RKO (cell line): ENCODE data around the gene HMG20B.
A peak's percentile ranks its signal among the peaks of the same experiment; 100 is the strongest.

Experiments used
- DNase-seq: peaks from one replicate; pipeline ENCODE4 v3.0.0-alpha.2; 2016; ENCODE audit warnings: low spot score

HMG20B gene

GRCh38 chr19:3620817-3621547 lies 48.2 kb downstream of the HMG20B start:
- DNase-seq: no peak

GRCh38 chr19:3621689-3622088 lies 48.9 kb downstream of the HMG20B start:
- DNase-seq: no peak

- DNase-seq: no peak
These were observed 49.5 kb downstream of the HMG20B start for GRCh38 chr19:3622224-3622623.

GRCh38 chr19:3623716-3624115 lies 51.0 kb downstream of the HMG20B start:
- no peak for DNase-seq

- DNase-seq: peak; percentile 29
These were observed 53.3 kb downstream of the HMG20B start for GRCh38 chr19:3625996-3626472.

GRCh38 chr19:3626473-3627350 lies 54.0 kb downstream of the HMG20B start, which contains the start of gene CACTIN:
TSS of gene CACTIN (minus strand) at chr19:3626790. CDS start at chr19:3626762, 28 bp downstream.
- peak; percentile 98 for DNase-seq

- DNase-seq: no peak
These were observed 54.6 kb downstream of the HMG20B start for GRCh38 chr19:3627351-3627723.
